SH-SY5Y (cell line): ENCODE results near the gene BUB3.

Experiments used
- GATA2 ChIP-seq: IDR thresholded peaks from 2 replicates; pipeline ENCODE4 v1.6.1; 2011; ENCODE audit warnings: mild to moderate bottlenecking, low read depth, low read length
- GATA3 ChIP-seq: IDR thresholded peaks from 2 replicates; pipeline ENCODE4 v1.6.1; 2011; ENCODE audit warnings: low read depth, mild to moderate bottlenecking, low read length, moderate library complexity

BUB3 gene

DNA sequence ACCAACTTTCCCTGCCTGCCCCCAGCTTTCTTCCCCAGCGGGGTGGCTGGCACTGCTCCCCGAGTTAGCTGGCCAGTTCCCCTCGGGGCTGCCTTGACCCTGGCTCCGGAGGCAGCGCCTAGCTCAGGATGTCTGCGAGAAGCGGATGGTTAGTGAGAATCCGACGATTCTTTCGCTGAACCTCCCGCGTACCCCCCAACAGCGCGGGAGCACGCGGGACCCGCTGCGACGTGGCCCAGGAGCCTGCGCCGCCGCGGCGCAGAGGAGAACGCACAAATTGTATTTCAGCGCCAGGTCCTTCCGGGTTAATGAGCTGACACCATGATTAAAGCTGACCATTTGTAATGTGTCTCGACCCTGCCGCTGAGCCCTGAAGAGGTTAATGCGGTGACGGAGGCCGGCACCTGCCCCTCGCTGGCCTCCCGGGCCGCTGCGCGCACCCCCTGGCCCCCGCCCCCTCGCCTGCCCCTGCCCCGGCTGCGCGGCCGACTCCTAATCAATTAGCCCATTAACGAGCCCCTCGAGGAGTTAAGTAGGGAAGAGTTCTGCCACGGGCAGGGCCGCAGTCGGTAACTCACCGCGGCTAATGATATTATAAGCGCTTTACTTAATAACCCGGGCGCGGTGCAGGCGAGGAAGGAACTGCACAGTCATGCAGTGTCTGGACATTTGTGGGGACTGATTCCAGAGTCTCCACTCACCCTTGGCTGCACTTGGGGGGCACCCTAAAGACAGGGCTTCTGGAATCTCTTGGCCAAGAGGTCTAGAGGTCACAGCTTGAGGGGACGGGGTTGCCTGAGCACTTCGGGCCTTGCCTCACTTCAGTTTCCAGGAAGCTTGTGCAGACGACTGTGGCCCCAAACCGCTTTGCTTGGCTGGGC is 7.9 kb upstream of the BUB3 start:
- TF ChIP-seq GATA2 (no peak), GATA3 (no peak)

DNA sequence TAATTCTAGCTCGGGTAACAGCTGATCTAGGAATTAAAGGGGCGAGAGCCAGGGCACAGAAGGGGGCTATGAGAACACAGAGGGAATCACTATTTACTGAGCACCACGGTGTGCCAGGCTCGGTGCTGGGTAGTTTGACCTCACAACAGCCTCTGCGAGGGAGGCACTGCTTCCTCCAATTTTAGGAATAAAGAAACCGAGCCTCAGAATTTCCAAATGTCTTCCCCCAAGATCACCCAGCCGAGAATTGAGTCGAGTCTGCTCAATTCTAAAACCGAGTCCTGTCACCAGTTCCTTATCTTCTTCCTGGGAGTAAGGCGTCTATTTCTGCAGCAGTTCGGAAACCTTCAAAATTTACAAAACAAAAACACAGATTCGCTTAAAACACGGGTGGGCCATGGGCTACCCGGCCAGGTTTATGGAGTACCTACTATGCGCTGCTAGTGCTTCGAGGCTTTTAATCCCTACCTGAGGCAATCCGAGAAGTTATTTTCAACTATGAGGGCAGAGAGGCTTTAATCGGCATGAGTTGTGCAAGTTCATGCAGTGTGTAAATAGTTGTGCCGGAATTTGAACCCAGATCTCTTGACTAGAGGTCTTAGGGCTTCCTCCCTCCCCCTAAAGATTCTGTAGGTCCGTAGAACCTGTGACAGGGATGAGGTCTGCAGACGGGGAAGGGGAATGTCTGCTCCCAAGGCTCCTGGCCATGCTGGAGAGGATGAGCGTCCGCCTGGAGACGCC is 7.1 kb upstream of the BUB3 start:
- TF ChIP-seq GATA3 (no peak), GATA2 (no peak)

- no peak for TF ChIP-seq GATA2
- TF ChIP-seq GATA3, result no peak
Observed at GRCh38 chr10:123147635-123148413, 6.4 kb upstream of the BUB3 start, which contains the start of gene HMX2. Gene HMX2 (plus strand): TSS chr10:123148136. CDS start chr10:123148379, 243 bp downstream.

GRCh38 chr10:123148414-123149161 is 5.6 kb upstream of the BUB3 start:
- no peak for TF ChIP-seq GATA2
- TF ChIP-seq GATA3, result no peak

GRCh38 chr10:123149162-123149567 is 5.0 kb upstream of the BUB3 start:
- TF ChIP-seq GATA3, result no peak
- TF ChIP-seq GATA2, result no peak

DNA sequence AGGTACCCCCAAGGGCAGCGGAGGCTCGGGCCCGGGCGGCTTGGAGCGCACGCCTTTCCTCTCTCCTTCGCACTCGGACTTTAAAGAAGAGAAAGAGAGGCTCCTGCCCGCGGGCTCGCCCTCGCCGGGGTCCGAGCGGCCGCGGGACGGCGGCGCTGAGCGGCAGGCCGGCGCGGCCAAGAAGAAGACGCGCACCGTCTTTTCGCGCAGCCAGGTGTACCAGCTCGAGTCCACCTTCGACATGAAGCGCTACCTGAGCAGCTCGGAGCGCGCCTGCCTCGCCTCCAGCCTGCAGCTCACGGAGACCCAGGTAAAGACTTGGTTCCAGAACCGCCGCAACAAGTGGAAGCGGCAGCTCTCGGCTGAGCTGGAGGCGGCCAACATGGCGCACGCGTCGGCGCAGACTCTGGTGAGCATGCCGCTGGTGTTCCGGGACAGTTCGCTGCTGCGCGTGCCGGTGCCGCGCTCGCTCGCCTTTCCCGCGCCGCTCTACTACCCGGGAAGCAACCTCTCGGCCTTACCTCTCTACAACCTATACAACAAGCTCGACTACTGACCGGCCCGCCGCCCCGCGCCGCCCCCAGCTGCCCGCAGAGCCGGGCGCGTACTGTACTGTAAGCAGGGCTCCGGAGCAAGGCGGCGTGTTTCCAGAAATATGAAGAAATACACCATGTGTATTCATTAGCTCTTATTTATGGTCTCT is 4.5 kb upstream of the BUB3 start:
- TF ChIP-seq GATA3 (no peak), GATA2 (no peak)

DNA sequence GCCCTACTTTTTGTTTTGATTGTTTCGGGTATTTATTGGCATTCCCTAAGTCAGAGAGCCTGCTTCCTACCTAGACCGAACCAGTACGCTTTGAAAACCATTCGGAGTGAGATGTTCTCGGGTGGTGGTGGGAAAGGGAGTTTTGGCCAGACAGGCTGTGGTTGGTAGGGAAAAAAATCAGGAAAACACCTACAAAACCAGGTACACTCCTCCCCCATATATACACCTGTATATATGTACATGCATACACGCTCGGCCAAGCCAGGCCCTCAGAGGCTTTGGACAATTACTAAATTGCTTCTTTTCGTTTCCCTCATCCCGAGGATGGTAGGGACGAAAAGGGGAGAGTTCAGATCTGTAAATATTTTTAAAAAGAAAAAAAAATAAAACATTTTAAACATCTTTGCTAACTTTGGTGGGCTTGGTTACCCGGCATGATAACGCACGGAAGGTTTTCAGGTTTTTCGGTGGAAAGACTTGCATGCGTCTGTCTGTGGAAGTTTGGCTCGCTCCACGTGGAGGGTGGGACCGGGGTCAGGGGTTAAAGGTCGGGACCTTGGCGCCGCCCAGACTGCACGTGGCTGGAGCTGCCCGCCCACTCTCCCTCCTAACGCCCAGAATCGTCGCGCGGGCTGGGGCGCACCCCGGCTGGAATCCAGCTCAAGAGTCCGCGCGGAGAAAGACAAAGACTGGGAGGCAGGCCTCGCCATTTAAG is 3.8 kb upstream of the BUB3 start:
- TF ChIP-seq GATA3, result no peak
- TF ChIP-seq GATA2, result no peak

- TF ChIP-seq GATA2, result no peak
- no peak for TF ChIP-seq GATA3
Observed at GRCh38 chr10:123150986-123151736, 3.0 kb upstream of the BUB3 start.

DNA sequence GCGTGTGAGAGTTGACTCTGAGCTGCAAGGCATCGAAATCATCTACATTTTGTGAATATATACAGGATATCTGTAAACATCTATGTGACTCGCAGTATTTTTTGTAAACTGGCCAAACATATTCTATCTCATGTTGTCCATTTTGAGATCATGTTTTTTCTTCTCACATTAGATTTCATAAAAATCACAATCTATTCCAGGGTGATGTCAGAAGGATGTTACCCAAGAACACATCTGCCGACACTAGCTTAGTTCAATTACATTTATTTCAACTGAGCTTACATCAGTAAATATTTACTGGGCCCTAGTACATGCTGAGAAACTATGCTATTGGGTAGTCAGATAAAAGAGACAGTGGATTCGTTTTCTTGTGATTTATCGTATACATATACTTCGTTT is 2.5 kb upstream of the BUB3 start:
- no peak for TF ChIP-seq GATA3
- TF ChIP-seq GATA2, result no peak

DNA sequence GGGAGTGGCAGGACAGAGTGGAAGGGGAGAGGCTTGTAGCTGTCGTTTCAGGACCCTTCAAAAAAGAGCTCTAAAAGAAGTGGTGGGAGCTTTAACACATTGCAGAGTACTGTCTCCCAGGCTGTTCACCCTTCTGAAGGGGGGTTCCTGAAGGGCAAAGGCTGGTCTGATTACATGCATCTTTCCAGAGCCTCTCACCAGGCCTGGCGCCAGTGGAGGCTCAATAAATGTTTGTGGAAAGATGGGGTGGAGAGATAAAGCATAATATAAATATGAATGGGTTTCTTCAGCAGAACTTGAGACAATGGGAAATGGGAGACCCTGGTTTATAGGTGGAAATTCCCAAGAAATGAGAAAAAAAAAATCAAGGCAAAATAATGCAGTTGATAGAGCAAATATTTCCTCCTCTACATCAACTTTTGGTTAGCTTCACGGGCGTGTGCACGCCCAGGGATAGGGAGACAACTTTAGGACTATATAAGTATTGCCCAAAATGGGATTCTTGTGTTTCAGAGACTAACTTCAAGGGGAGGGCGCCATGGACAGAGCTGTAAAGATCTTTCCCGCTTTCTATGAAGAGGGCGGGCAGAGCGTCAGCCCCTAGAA is 613 bp upstream of the BUB3 start:
- TF ChIP-seq GATA3, result no peak
- TF ChIP-seq GATA2, result peak; percentile 61
